GM13976 (cell line): Measurements from ENCODE around the gene USP46.

Source experiments
- DNase-seq: peaks from one replicate; pipeline ENCODE4 v3.0.0; 2012; ENCODE audit warnings: low spot score
- in situ Hi-C: fragments of 300-500 bp; cut with MboI; formaldehyde crosslinking; loops from one replicate; pipeline ENCODE4 v1.12.0; 2022; ENCODE audit warnings: low sequenced_read_pairs, mixed read lengths, inconsistent platforms; ENCODE audit not compliant: unreplicated experiment
- TF ChIP-seq, protein P1 (sequence below): IDR thresholded peaks from 2 replicates; pipeline ENCODE4 v1.5.1; 2012; ENCODE audit warnings: borderline replicate concordance, mild to moderate bottlenecking; ENCODE audit not compliant: insufficient read depth; ENCODE audit errors: extremely low read depth, missing control alignments, control extremely low read depth

USP46 gene

DNA sequence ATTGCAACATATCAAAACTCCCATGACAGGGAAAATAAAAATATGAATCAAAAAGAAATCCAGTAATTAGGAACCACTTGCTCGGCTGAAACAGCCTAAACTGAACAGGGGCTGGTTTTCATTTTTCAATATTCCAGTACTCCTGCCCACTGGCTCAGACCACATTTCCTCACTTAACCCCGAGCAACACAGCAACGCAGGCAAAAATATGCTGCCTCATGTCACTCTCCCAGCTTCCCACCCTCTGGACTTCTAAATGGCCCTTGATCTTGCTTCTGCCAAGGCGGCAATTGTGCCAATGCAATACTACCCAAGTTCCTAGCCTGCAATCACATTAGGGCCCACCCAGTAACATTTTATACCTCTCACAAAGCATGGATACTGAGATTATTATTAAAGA, 30.6 kb downstream of the USP46 start:
- in situ Hi-C loops, result no loop called here
- no peak for DNase-seq
- TF ChIP-seq, protein P1, sequence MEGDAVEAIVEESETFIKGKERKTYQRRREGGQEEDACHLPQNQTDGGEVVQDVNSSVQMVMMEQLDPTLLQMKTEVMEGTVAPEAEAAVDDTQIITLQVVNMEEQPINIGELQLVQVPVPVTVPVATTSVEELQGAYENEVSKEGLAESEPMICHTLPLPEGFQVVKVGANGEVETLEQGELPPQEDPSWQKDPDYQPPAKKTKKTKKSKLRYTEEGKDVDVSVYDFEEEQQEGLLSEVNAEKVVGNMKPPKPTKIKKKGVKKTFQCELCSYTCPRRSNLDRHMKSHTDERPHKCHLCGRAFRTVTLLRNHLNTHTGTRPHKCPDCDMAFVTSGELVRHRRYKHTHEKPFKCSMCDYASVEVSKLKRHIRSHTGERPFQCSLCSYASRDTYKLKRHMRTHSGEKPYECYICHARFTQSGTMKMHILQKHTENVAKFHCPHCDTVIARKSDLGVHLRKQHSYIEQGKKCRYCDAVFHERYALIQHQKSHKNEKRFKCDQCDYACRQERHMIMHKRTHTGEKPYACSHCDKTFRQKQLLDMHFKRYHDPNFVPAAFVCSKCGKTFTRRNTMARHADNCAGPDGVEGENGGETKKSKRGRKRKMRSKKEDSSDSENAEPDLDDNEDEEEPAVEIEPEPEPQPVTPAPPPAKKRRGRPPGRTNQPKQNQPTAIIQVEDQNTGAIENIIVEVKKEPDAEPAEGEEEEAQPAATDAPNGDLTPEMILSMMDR, result no peak

DNA sequence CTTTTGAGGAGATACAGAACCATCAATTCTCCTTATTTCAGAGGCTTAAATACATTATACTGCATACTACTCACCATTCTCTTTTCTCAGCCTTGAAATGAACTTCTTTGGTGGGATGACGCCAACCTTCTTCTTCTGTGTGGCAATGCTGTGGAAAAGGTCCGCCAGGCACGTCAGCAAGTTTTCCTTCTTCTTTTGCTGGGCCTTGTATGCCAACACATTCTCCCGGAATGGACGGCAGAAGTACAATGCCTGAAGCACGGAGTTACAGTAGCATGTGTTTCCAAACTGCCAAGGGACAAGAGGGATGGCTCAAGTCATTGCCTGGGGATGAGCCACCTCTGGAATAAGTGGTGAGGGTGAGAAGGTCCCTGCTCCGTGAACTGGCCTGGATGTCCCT, 31.2 kb downstream of the USP46 start:
- TF ChIP-seq, protein P1, result no peak
- in situ Hi-C loops, result no loop called here
- no peak for DNase-seq

DNA sequence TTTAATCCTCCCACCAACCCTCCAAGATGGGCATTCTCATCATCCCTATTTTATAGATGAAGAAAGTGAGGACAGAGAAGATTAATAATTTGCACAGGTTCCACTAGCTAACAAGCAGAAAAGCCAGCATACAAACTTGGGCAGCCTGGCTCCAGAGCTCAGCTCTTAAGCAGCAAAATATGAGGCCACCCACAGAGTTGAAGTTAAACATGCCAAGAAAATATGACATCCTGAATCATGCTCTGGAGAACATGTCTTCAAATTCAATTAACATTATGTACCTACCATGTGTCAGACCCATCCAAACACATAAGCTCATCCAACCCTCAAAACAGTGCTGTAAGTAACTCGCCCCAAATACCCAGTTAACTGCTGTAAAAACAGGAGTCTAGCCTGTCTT, 33.9 kb downstream of the USP46 start:
- DNase-seq, result no peak
- in situ Hi-C loops, result no loop called here
- TF ChIP-seq, protein P1, result no peak

DNA sequence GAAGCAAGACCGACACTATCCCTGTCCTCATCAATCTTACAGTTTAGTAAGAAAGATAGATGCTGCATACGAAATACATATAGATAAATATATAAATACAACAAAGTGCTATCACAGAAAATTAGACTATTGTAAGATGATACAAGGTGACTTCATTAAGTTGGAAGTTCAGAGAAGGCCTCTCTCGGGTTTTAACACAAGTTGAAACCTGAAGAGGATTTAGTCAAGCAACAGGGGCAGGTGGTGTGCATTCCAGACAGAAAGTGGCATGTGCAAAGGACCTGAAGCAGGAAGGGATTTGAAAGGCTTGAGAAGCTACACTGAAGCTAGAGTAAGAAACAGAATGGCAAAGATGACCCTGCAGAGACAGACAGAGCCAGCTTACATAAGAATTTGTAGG, 36.5 kb downstream of the USP46 start:
- no peak for DNase-seq
- TF ChIP-seq, protein P1, result no peak
- in situ Hi-C loops, result no loop called here

DNA sequence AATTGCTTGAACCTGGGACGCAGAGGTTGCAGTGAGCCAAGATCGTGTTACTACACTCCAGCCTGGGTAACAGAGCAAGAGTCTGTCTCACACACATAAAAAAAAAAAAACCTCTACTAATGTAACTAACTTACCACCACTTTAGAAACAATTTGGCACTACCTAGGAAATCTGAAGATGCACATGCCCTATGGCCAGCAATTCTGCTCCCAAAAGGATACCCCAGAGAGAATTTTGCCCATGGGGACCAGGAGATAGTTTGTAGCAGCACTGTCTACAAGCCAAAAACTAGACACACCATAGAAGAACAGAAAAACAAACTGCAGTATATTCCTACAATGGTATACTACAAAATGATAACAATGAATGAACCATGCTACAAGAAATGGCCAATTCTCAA, 37.5 kb downstream of the USP46 start:
- DNase-seq, result no peak
- in situ Hi-C loops, result no loop called here
- TF ChIP-seq, protein P1, result no peak

DNA sequence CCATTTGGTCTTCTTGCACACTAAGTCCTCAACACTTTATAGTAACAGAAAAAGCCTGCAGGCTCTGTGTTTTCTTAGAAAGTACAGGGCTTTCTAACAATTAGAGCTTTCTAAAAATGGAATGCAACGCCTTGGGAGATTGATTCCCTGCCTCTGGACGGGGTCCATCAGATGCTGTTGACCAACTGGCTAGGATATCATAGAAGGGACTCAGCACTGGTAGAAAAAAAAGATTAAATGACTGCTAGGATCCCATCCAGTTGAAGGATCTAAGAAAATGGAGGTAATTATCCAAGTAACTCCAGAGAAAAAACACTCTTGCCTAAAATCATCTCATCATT, 39.5 kb downstream of the USP46 start:
- TF ChIP-seq, protein P1, result no peak
- in situ Hi-C loops, result no loop called here
- DNase-seq, result no peak

DNA sequence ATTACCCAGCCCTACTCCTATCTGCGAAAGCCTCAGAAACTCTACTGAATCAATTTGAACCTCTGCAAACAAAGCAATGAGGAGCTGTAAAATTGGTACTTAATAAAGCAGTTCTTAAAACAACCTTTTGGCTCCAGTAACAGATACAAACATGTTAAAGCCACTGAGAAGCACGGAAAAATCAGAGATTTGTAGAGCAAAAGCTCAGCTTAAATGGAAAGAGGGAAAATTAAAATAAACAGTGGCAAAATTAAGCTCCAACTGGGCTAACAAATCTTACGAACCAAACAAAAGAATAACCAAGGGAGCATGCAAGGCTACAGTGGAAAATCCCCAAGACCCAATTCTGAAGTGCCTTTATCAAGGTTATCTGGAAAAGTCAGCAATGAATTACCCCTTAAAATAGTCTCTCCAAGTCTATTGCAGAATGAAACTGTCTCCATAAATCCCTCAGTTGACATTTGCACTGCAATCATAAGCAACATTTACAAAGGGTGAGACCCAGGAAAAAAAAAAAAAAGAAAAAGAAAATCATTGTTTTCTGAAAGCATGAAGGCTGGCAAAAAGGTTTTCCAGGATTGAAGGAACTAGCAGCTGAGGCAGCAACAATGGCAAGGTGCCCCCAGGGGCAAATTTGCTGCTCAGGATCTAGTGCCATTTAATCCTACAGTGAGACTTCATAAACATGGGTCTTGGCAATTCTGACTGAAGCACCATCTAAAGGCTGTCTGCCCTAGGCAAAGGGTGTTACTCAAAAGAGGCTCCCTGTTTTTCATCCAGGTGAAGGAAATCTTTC, 40.1 kb downstream of the USP46 start:
- in situ Hi-C loops, result no loop called here
- DNase-seq, result no peak
- TF ChIP-seq, protein P1, result no peak
